ENCODE measurements around the gene DOCK2. TPM values are rescaled to one million over a fixed set of nuclear protein-coding genes. Genes with fewer than 3 reads are reported as not detected.

DOCK2 gene
- total RNA-seq, 6 donors from 2014 or later: 46.7 to 150 (median 73.8) TPM

GRCh38 chr5:170067152-170067551, 430.1 kb downstream of the DOCK2 start:
- Histone ChIP-seq H3K9me3 (no peaks in the 10 kb centered on the region), H3K27me3 (no peaks in the 10 kb centered on the region), H3K4me3 (no peak overlapping the region), H3K4me1 (no peaks in the 10 kb centered on the region), H3K27ac (no peak overlapping the region), H3K36me3 (no peaks in the 10 kb centered on the region)
- no peak for TF ChIP-seq POLR2A (IDR thresholded peaks at IDR 0.05)
- TF ChIP-seq POLR2AphosphoS5 (IDR thresholded peaks at IDR 0.05): no peak
- ATAC-seq (ENCODE audit: low FRiP score in 2 of 2): no peak
- no peak for DNase-seq

GRCh38 chr5:170067574-170068170, 430.6 kb downstream of the DOCK2 start:
- DNase-seq: no peak
- no peaks in the 10 kb centered on the region for H3K4me1 ChIP-seq
- WGBS, 2 donors: 80 to 83% methylated on average over 4 of the region's 4 CpGs
- no peak overlapping the region for H3K27ac ChIP-seq
- H3K4me3 ChIP-seq: no peak overlapping the region
- no peaks in the 10 kb centered on the region for H3K9me3 ChIP-seq
- H3K27me3 ChIP-seq: no peaks in the 10 kb centered on the region
- ATAC-seq (ENCODE audit: low FRiP score in 2 of 2): no peak
- no peak for TF ChIP-seq POLR2AphosphoS5 (IDR thresholded peaks at IDR 0.05)
- TF ChIP-seq EP300 (IDR thresholded peaks at IDR 0.05): no peak
- no peak for TF ChIP-seq POLR2A (IDR thresholded peaks at IDR 0.05)
- no peak for TF ChIP-seq CTCF (IDR thresholded peaks at IDR 0.05)
- no peaks in the 10 kb centered on the region for H3K36me3 ChIP-seq

GRCh38 chr5:170069512-170069911, 432.4 kb downstream of the DOCK2 start:
- ATAC-seq (ENCODE audit: low FRiP score in 2 of 2) (no peak), DNase-seq (no peak)
- TF ChIP-seq POLR2AphosphoS5 (IDR thresholded peaks at IDR 0.05): no peak
- no peak for TF ChIP-seq POLR2A (IDR thresholded peaks at IDR 0.05)
- no peak for TF ChIP-seq CTCF (IDR thresholded peaks at IDR 0.05)
- no peak for TF ChIP-seq EP300 (IDR thresholded peaks at IDR 0.05)
- Histone ChIP-seq H3K27ac (no peak overlapping the region), H3K9me3 (no peaks in the 10 kb centered on the region), H3K36me3 (no peaks in the 10 kb centered on the region), H3K27me3 (no peaks in the 10 kb centered on the region), H3K4me3 (no peak overlapping the region), H3K4me1 (no peaks in the 10 kb centered on the region)
- WGBS, 2 donors: 95 to 96% methylated on average over 5 of the region's 5 CpGs

GRCh38 chr5:170070556-170071412, 433.7 kb downstream of the DOCK2 start:
- H3K4me3 ChIP-seq: no peak overlapping the region
- H3K27ac ChIP-seq: no peak overlapping the region
- DNase-seq: no peak
- H3K9me3 ChIP-seq: no peaks in the 10 kb centered on the region
- WGBS, 2 donors: 58 to 62% methylated on average over 14 of the region's 14 CpGs
- H3K27me3 ChIP-seq: no peaks in the 10 kb centered on the region
- no peaks in the 10 kb centered on the region for H3K36me3 ChIP-seq
- no peaks in the 10 kb centered on the region for H3K4me1 ChIP-seq
- peak in 1 of 2 donors; percentile 49 for ATAC-seq (ENCODE audit: low FRiP score in 2 of 2)
- TF ChIP-seq CTCF (IDR thresholded peaks at IDR 0.05) (peak; percentile 12 to 64 (median 46)), POLR2A (IDR thresholded peaks at IDR 0.05) (no peak), EP300 (IDR thresholded peaks at IDR 0.05) (no peak)

GRCh38 chr5:170071748-170072147, 434.7 kb downstream of the DOCK2 start:
- Histone ChIP-seq H3K27ac (no peak overlapping the region), H3K9me3 (no peaks in the 10 kb centered on the region), H3K4me3 (no peak overlapping the region), H3K36me3 (no peaks in the 10 kb centered on the region), H3K27me3 (no peaks in the 10 kb centered on the region), H3K4me1 (no peaks in the 10 kb centered on the region)
- TF ChIP-seq POLR2AphosphoS5 (IDR thresholded peaks at IDR 0.05): no peak
- no peak for TF ChIP-seq CTCF (IDR thresholded peaks at IDR 0.05)
- TF ChIP-seq EP300 (IDR thresholded peaks at IDR 0.05): no peak
- TF ChIP-seq POLR2A (IDR thresholded peaks at IDR 0.05): no peak
- 97 to 98% methylated on average over 2 of the region's 2 CpGs for whole genome bisulfite sequencing, 2 donors
- DNase-seq: no peak
- ATAC-seq (ENCODE audit: low FRiP score in 2 of 2): no peak

All from upper lobe of left lung (tissue), 6 donors.